Right lobe of liver (tissue), 4 donors: ENCODE results near the gene ERRFI1.

Source experiments
- CTCF ChIP-seq, 4 donors: fragments of 200-600 bp in 3 of 4; fragments of 450-650 bp in 1 of 4; IDR thresholded peaks; one replicate each; pipeline versions ENCODE4 v1.5.1 to v1.8.0; 2016 to 2022; ENCODE audit warnings: antibody characterized with exemption in 4 of 4, mild to moderate bottlenecking in 2 of 4
- POLR2A ChIP-seq: fragments of 450-650 bp; IDR thresholded peaks from one replicate; pipeline ENCODE4 v1.6.1; 2017; ENCODE audit warnings: antibody characterized with exemption, mild to moderate bottlenecking
- donor health status: DM: no; HTN: no; CAD: no.
- donor health status: DM: no; HTN: no; CAD: no.
- donor health status: DM: no; HTN: yes; CAD: no.

- TF ChIP-seq CTCF (IDR thresholded peaks at IDR 0.05): no peak
- no peak for TF ChIP-seq POLR2A
These were observed 36.8 kb upstream of the ERRFI1 start for GRCh38 chr1:8062861-8063260.
